ENCODE data around the gene CFAP97D2.

The CFAP97D2 gene

DNA sequence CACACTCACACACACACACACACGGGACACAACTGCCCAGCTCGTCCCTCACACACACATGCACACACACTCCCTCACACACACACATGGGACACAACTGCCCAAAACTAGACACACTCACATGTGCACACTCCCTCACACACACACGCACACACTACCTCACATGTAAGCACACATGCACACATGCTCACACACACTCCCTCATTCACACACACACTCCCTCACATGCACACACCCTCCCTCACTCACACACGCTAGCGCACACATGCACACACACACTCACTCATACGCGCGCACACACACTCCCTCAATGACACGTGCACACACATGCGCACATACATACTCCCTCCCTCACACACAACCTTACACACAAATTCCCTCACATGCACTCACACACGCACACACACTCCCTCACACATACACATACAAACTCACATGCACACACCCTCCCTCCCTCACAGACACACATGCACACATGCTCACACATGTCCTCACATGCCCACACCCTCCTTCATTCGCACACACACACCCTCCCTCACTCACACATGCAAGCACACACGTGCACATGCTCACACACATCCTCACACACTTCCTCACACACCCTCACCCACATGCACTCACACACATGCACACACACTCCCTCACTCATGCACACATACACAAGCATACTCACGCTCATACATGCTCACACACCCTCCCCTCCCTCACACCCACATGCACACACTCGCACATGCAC lies 37.6 kb upstream of the CFAP97D2 start:
- TF ChIP-seq YY1 (IDR thresholded peaks at IDR 0.05; ENCODE audit: insufficient read depth, insufficient read length) (no peak), ZNF274 (IDR thresholded peaks at IDR 0.05; ENCODE audit: low read depth, low read length) (no peak)
- no peak overlapping the region for H3K9ac ChIP-seq (ENCODE audit: insufficient read length, low read depth)
- no peaks in the 10 kb centered on the region for H3K36me3 ChIP-seq (ENCODE audit: insufficient read depth, insufficient read length, low read length)
- no peak for DNase-seq (ENCODE audit: low read depth, low spot score)
- H3K4me1 ChIP-seq (ENCODE audit: insufficient read depth, insufficient read length) = peaks cover 13% of the 10 kb centered on the region
- H3K27me3 ChIP-seq (ENCODE audit: insufficient read depth, insufficient read length) = peaks cover 7% of the 10 kb centered on the region
- H3K9me3 ChIP-seq (ENCODE audit: insufficient read depth, low read length) = no peaks in the 10 kb centered on the region
- H3K4me3 ChIP-seq (ENCODE audit: insufficient read length, low read depth) = no peak overlapping the region

DNA sequence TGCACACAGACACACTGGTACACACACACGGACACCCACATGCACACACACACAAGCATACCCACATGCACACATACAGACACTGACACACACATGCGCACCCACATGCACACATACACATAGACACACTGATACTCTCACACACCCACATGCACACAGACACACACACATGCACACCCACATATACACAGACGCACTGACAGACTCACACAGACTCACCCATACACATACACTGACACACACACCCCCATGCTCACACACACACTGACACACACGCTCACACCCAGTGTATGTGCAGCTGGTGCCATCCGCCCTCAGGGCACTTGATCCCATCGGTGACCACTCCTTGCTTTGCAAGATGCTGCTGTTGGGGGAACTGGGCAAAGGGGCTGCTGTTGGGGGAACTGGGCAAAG lies 36.9 kb upstream of the CFAP97D2 start:
- no peak overlapping the region for H3K9ac ChIP-seq (ENCODE audit: insufficient read length, low read depth)
- DNase-seq (ENCODE audit: low read depth, low spot score) = no peak
- H3K4me1 ChIP-seq (ENCODE audit: insufficient read depth, insufficient read length) = peaks cover 13% of the 10 kb centered on the region

GRCh38 chr13:114142640-114143490 lies 36.2 kb upstream of the CFAP97D2 start:
- Histone ChIP-seq H3K4me1 (ENCODE audit: insufficient read depth, insufficient read length) (peaks cover 13% of the 10 kb centered on the region), H3K9ac (ENCODE audit: insufficient read length, low read depth) (no peak overlapping the region), H3K4me3 (ENCODE audit: insufficient read length, low read depth) (no peak overlapping the region), H3K27me3 (ENCODE audit: insufficient read depth, insufficient read length) (peaks cover 7% of the 10 kb centered on the region), H3K36me3 (ENCODE audit: insufficient read depth, insufficient read length, low read length) (no peaks in the 10 kb centered on the region), H3K9me3 (ENCODE audit: insufficient read depth, low read length) (no peaks in the 10 kb centered on the region)
- no peak for DNase-seq (ENCODE audit: low read depth, low spot score)
- TF ChIP-seq SUZ12 (IDR thresholded peaks at IDR 0.05; ENCODE audit: extremely low read depth, insufficient read depth, insufficient read length) (no peak), YY1 (IDR thresholded peaks at IDR 0.05; ENCODE audit: insufficient read depth, insufficient read length) (no peak), ZNF274 (IDR thresholded peaks at IDR 0.05; ENCODE audit: low read depth, low read length) (no peak)

More for the DNA sequence above, 36.9 kb upstream of the CFAP97D2 start:
- Histone ChIP-seq H3K9me3 (ENCODE audit: insufficient read depth, low read length) (no peaks in the 10 kb centered on the region), H3K4me3 (ENCODE audit: insufficient read length, low read depth) (no peak overlapping the region), H3K27me3 (ENCODE audit: insufficient read depth, insufficient read length) (peaks cover 7% of the 10 kb centered on the region), H3K36me3 (ENCODE audit: insufficient read depth, insufficient read length, low read length) (no peaks in the 10 kb centered on the region)
- TF ChIP-seq ZNF274 (IDR thresholded peaks at IDR 0.05; ENCODE audit: low read depth, low read length) (no peak), SUZ12 (IDR thresholded peaks at IDR 0.05; ENCODE audit: extremely low read depth, insufficient read depth, insufficient read length) (no peak), YY1 (IDR thresholded peaks at IDR 0.05; ENCODE audit: insufficient read depth, insufficient read length) (no peak)

DNA sequence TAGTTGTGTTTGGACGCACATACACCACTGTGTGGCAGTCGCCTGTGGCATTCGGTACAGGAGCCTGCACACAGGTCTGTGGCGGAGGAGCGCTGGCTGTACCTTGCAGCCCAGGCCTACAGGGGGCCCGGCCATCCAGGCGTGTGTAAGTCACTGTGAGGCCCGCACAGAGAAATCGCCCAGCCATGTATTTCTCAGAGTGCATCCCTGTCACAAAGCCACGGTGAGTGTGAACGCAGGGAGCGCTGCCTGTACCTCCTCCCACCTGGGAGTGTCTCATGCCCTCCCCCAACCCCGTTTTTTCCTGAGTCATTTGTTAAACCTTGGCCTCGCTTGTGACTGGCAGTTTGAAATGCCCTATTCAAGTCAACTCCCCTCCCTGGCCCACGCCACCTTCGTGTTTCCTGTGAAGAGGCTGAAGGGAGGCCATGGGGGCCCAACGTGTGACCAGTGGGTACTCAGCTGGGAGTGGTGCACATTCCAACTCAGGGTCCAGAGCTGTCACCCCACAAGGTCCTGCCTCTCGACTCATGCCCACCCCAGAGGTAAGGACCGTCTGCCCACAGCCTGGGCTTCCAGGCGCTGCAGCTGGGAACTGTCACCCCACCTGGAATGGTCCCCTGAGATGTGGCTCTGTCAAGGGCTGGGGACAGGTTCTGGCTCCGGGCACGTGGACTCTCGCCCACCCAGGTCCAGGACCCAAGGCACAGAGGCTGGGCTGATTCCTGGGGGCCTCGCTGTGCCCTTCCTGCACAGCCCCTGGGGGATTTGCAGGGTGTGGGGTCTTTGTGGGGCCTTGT lies 35.1 kb upstream of the CFAP97D2 start:
- H3K4me3 ChIP-seq (ENCODE audit: insufficient read length, low read depth) = no peak overlapping the region
- TF ChIP-seq YY1 (IDR thresholded peaks at IDR 0.05; ENCODE audit: insufficient read depth, insufficient read length) (no peak), SUZ12 (IDR thresholded peaks at IDR 0.05; ENCODE audit: extremely low read depth, insufficient read depth, insufficient read length) (no peak), ZNF274 (IDR thresholded peaks at IDR 0.05; ENCODE audit: low read depth, low read length) (no peak)
- H3K27me3 ChIP-seq (ENCODE audit: insufficient read depth, insufficient read length) = peaks cover 7% of the 10 kb centered on the region
- H3K9me3 ChIP-seq (ENCODE audit: insufficient read depth, low read length) = no peaks in the 10 kb centered on the region
- peaks cover 13% of the 10 kb centered on the region for H3K4me1 ChIP-seq (ENCODE audit: insufficient read depth, insufficient read length)
- no peak for DNase-seq (ENCODE audit: low read depth, low spot score)
- H3K36me3 ChIP-seq (ENCODE audit: insufficient read depth, insufficient read length, low read length) = no peaks in the 10 kb centered on the region
- no peak overlapping the region for H3K9ac ChIP-seq (ENCODE audit: insufficient read length, low read depth)

DNA sequence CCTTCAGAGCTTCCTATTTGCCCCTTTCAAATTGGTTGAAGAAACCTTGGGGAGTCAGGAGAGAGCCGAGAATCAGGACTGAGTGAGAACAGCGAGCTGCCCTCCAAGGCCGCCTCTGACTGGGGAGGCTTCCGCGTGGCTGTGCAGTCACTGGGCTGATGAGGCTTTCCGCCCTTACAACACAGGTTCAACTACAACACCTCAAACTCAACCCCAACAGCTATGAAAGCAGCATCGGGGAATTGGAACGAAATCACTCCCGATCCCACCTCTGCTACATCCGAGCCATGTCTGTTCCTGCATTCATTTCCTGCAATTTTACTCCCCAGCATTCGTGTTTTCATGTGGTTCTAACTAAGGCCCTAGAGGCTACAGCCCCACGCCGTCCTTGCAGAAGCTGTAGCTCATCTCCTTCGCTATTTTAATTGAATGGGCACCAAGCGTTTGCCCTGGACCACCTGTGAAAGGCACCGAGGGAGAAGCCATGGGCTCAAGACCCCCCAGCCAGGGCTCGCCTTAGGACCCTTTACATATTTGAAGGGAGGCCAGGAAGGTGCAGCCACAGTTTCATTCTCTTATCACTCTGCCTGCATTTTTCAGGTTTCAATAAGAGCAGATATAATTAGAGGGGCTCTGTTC lies 34.3 kb upstream of the CFAP97D2 start:
- H3K4me3 ChIP-seq (ENCODE audit: insufficient read length, low read depth) = no peak overlapping the region
- H3K36me3 ChIP-seq (ENCODE audit: insufficient read depth, insufficient read length, low read length) = no peaks in the 10 kb centered on the region
- H3K27me3 ChIP-seq (ENCODE audit: insufficient read depth, insufficient read length) = peaks cover 7% of the 10 kb centered on the region
- no peak overlapping the region for H3K9ac ChIP-seq (ENCODE audit: insufficient read length, low read depth)
- peaks cover 13% of the 10 kb centered on the region for H3K4me1 ChIP-seq (ENCODE audit: insufficient read depth, insufficient read length)
- TF ChIP-seq SUZ12 (IDR thresholded peaks at IDR 0.05; ENCODE audit: extremely low read depth, insufficient read depth, insufficient read length) (no peak), YY1 (IDR thresholded peaks at IDR 0.05; ENCODE audit: insufficient read depth, insufficient read length) (no peak), ZNF274 (IDR thresholded peaks at IDR 0.05; ENCODE audit: low read depth, low read length) (no peak)
- no peaks in the 10 kb centered on the region for H3K9me3 ChIP-seq (ENCODE audit: insufficient read depth, low read length)
- DNase-seq (ENCODE audit: low read depth, low spot score) = no peak

- Histone ChIP-seq H3K9ac (ENCODE audit: insufficient read length, low read depth) (no peak overlapping the region), H3K27me3 (ENCODE audit: insufficient read depth, insufficient read length) (peaks cover 7% of the 10 kb centered on the region), H3K9me3 (ENCODE audit: insufficient read depth, low read length) (no peaks in the 10 kb centered on the region), H3K36me3 (ENCODE audit: insufficient read depth, insufficient read length, low read length) (no peaks in the 10 kb centered on the region), H3K4me3 (ENCODE audit: insufficient read length, low read depth) (no peak overlapping the region), H3K4me1 (ENCODE audit: insufficient read depth, insufficient read length) (peaks cover 13% of the 10 kb centered on the region)
- no peak for DNase-seq (ENCODE audit: low read depth, low spot score)
- TF ChIP-seq ZNF274 (IDR thresholded peaks at IDR 0.05; ENCODE audit: low read depth, low read length) (no peak), YY1 (IDR thresholded peaks at IDR 0.05; ENCODE audit: insufficient read depth, insufficient read length) (no peak), SUZ12 (IDR thresholded peaks at IDR 0.05; ENCODE audit: extremely low read depth, insufficient read depth, insufficient read length) (no peak)
Observed at GRCh38 chr13:114145256-114145655, 33.8 kb upstream of the CFAP97D2 start.
